ENCODE measurements around the gene RNF214. TPM values are rescaled to one million over a fixed set of nuclear protein-coding genes. Genes with fewer than 3 reads are reported as not detected.

The RNF214 gene
- total RNA-seq, 1 donor from 2014 or later, result 43.0 TPM

DNA sequence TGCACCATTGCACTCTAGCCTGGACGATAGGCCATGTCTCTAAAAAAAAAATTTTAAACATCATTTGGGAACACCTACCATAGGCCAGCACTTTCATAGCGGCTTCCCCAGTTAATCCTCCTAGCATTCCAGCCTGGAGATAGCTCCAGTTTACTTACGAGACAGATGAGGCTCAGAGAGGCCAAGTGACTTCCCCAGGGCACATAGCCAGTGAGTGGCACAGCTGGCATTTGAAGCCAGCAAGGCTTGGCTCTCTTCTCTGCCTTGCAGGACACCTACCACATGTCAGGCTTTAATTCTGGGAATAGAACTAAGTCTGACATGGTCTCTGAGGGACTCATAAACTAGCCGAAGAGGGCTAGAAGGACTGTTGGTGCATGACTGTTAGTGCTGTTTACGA lies 38.2 kb upstream of the RNF214 start:
- Mint-ChIP-seq H3K9me3 (ENCODE audit: unreplicated experiment) (no peaks in the 10 kb centered on the region), H3K27me3 (ENCODE audit: unreplicated experiment) (peaks cover 6% of the 10 kb centered on the region), H3K4me3 (ENCODE audit: unreplicated experiment) (no peak overlapping the region), H3K36me3 (ENCODE audit: unreplicated experiment) (no peaks in the 10 kb centered on the region), H3K4me1 (ENCODE audit: low read depth, unreplicated experiment) (no peaks in the 10 kb centered on the region), H3K27ac (ENCODE audit: unreplicated experiment) (no peak overlapping the region)
- TF ChIP-seq, protein P1, sequence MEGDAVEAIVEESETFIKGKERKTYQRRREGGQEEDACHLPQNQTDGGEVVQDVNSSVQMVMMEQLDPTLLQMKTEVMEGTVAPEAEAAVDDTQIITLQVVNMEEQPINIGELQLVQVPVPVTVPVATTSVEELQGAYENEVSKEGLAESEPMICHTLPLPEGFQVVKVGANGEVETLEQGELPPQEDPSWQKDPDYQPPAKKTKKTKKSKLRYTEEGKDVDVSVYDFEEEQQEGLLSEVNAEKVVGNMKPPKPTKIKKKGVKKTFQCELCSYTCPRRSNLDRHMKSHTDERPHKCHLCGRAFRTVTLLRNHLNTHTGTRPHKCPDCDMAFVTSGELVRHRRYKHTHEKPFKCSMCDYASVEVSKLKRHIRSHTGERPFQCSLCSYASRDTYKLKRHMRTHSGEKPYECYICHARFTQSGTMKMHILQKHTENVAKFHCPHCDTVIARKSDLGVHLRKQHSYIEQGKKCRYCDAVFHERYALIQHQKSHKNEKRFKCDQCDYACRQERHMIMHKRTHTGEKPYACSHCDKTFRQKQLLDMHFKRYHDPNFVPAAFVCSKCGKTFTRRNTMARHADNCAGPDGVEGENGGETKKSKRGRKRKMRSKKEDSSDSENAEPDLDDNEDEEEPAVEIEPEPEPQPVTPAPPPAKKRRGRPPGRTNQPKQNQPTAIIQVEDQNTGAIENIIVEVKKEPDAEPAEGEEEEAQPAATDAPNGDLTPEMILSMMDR (IDR thresholded peaks at IDR 0.05; ENCODE audit: partially characterized antibody, unreplicated experiment), result no peak
- DNase-seq, result no peak

DNA sequence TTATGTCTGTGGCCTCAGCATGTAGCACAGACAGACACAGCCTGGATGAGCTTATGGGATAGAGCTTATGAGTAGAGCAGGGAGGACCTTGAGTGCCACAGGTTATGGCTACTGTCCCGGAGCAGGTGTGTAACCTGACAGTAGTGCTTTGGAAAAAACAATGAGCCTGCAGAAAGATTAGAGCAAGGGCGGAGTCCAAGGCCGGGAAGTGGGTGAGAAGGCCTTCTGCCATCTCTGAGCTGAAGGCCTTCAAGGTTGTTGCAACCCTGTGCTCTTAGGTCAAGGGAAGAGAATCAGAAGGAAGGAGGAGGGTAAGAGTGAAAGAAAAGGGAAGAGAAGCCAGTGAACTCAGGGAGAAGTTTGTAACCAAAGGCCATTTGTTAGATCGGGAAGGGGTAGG lies 37.2 kb upstream of the RNF214 start:
- TF ChIP-seq, protein P1 (IDR thresholded peaks at IDR 0.05; ENCODE audit: partially characterized antibody, unreplicated experiment), result no peak
- H3K4me1 Mint-ChIP-seq (ENCODE audit: low read depth, unreplicated experiment), result peaks cover 1% of the 10 kb centered on the region
- H3K9me3 Mint-ChIP-seq (ENCODE audit: unreplicated experiment), result no peaks in the 10 kb centered on the region
- peaks cover 6% of the 10 kb centered on the region for H3K27me3 Mint-ChIP-seq (ENCODE audit: unreplicated experiment)
- DNase-seq, result no peak
- H3K36me3 Mint-ChIP-seq (ENCODE audit: unreplicated experiment), result no peaks in the 10 kb centered on the region
- H3K27ac Mint-ChIP-seq (ENCODE audit: unreplicated experiment), result no peak overlapping the region
- H3K4me3 Mint-ChIP-seq (ENCODE audit: unreplicated experiment), result no peak overlapping the region

DNA sequence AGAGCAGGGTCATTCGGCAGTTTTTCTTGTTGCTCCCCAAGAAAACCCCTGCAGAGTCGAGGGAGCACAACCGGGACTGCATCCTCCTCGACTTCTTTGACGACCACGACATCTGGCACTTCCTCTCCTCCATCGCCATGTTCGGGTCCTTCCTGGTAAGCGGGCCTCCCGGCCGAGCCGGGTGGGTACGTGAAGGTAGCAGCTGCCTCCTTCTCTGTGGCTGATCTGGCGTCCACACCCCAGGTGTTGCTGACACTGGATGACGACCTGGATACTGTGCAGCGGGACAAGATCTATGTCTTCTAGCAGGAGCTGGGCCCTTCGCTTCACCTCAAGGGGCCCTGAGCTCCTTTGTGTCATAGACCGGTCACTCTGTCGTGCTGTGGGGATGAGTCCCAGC lies 36.7 kb upstream of the RNF214 start:
- H3K27me3 Mint-ChIP-seq (ENCODE audit: unreplicated experiment), result peaks cover 6% of the 10 kb centered on the region
- H3K4me1 Mint-ChIP-seq (ENCODE audit: low read depth, unreplicated experiment), result peaks cover 4% of the 10 kb centered on the region
- H3K27ac Mint-ChIP-seq (ENCODE audit: unreplicated experiment), result no peak overlapping the region
- no peak overlapping the region for H3K4me3 Mint-ChIP-seq (ENCODE audit: unreplicated experiment)
- TF ChIP-seq, protein P1 (IDR thresholded peaks at IDR 0.05; ENCODE audit: partially characterized antibody, unreplicated experiment), result no peak
- no peaks in the 10 kb centered on the region for H3K36me3 Mint-ChIP-seq (ENCODE audit: unreplicated experiment)
- no peaks in the 10 kb centered on the region for H3K9me3 Mint-ChIP-seq (ENCODE audit: unreplicated experiment)
- DNase-seq, result no peak

- no peak overlapping the region for H3K27ac Mint-ChIP-seq (ENCODE audit: unreplicated experiment)
- TF ChIP-seq, protein P1 (IDR thresholded peaks at IDR 0.05; ENCODE audit: partially characterized antibody, unreplicated experiment), result no peak
- DNase-seq, result no peak
- no peaks in the 10 kb centered on the region for H3K36me3 Mint-ChIP-seq (ENCODE audit: unreplicated experiment)
- H3K4me1 Mint-ChIP-seq (ENCODE audit: low read depth, unreplicated experiment), result peaks cover 4% of the 10 kb centered on the region
- H3K4me3 Mint-ChIP-seq (ENCODE audit: unreplicated experiment), result no peak overlapping the region
- no peaks in the 10 kb centered on the region for H3K9me3 Mint-ChIP-seq (ENCODE audit: unreplicated experiment)
- H3K27me3 Mint-ChIP-seq (ENCODE audit: unreplicated experiment), result peaks cover 6% of the 10 kb centered on the region
Observed at GRCh38 chr11:117197006-117197405, 35.5 kb upstream of the RNF214 start.

GRCh38 chr11:117197516-117198456 lies 34.7 kb upstream of the RNF214 start:
- Mint-ChIP-seq H3K27ac (ENCODE audit: unreplicated experiment) (no peak overlapping the region), H3K4me1 (ENCODE audit: low read depth, unreplicated experiment) (peaks cover 4% of the 10 kb centered on the region), H3K27me3 (ENCODE audit: unreplicated experiment) (peaks cover 6% of the 10 kb centered on the region), H3K9me3 (ENCODE audit: unreplicated experiment) (no peaks in the 10 kb centered on the region), H3K36me3 (ENCODE audit: unreplicated experiment) (no peaks in the 10 kb centered on the region), H3K4me3 (ENCODE audit: unreplicated experiment) (no peak overlapping the region)
- TF ChIP-seq, protein P1 (IDR thresholded peaks at IDR 0.05; ENCODE audit: partially characterized antibody, unreplicated experiment), result peak; percentile 48
- peak; percentile 66 for DNase-seq

All from glutamatergic neuron (in vitro differentiated cells).